GM18909 (cell line): ENCODE results near the gene COL4A1.

Experiments used
- ATAC-seq: cut with Tn5 transposase; IDR thresholded peaks from one replicate; pipeline ENCODE4 v1.9.1; 2021; ENCODE audit warnings: mild to moderate bottlenecking; ENCODE audit not compliant: unreplicated experiment, poor library complexity

Gene COL4A1

DNA sequence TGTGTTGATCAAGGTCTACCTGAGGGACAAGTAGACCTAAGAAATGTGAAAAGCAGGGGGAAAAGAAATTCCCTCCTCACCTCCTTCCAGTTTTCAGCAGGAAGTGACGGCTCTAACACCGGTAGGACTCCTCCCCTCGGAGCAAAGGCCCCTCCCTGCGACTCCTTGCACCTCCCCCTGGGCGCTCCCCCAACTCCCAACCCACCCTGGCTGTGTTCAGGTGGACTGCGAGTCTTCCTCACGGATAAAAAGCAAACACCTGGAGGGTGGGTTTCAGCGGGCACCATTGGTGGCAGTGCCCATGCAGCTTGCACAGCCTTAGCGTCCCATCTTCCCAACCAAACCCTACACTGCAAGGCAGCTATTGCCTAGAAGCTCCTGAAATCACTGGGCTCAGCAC is 124.5 kb downstream of the COL4A1 start:
- no peak for ATAC-seq

DNA sequence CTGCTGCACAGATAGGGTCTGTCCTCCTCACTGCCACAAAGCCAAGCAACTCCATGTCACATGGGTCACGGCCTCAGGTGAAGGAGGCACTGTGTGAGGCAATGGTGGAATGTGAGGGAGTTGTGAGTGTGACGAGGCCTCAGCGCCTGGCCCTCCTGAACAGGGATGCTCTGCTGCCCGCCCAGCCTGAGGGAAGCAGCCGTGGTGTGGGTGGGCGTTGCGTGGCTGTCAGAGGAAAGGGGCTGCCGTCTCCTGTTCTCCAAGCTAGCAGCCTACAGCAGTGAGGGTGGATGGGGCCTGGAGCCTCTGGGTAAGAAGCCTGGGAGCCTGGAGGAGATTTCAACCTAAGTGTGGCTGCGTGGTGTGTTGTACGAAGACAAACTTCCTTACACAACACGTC is 125.0 kb downstream of the COL4A1 start:
- ATAC-seq, result no peak

DNA sequence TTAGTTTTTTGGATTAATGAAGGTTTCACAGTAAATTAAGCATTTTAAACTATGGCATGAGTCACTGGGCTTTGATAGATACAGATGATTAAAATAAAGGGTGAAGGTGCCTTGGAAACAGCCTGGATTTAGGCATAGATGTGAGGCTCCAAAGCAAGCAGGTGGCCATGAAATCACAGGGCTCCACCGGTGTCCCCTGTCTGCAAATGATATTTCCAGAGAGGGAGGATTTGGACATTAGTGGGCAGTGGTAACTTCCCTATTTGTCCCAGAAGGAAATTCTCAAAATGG is 127.2 kb downstream of the COL4A1 start:
- no peak for ATAC-seq

DNA sequence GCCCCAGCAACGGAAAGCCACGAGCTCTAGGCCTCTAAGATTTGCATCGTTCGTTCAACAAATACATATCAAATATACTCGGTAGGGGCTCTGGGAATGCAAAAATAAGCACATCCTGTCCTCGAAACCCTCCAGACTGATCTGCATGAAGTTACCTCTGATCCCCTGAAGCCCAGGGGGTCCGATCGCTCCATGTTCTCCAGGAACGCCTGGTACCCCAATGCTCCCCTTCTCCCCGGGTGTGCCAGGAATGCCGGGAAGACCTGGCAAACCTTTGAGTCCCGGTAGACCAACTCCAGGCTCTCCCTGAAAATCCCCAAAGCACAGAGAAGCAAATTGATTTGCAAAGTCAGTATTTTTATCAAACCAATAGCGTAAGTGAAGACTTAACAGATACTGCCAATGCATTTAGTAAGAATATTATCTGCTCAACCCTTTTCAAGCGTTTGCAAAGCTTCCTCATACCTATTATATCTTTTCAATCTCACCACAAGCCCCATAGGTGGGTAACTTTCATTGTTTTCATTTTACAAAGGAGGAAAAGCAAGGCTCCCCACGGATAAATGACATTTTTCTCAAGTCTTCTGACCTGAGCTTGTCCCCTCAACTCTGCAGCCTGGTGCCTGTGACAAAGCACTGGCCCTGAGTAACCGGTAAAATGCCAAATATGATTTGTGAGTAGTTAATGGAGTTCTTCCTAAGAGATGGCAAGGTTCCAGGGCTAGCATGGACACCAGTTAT is 127.7 kb downstream of the COL4A1 start:
- ATAC-seq, result no peak

DNA sequence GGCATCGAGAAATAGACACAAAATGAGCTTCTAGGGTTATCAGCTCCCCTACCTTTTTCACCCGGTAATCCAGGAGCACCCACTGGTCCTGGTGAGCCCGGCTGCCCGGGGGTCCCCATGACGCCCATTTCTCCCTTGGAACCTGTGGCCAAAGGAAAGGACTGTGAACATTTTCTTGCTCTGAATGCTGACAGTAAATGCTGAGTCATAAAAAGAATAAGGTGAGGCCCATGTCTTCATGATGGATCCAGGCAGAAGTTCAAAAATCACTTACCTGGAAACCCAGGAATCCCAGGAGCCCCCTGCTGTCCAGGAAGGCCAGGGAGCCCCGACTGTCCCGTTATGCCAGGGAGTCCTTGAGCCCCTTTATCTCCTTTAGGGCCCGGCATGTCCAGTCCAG is 129.2 kb downstream of the COL4A1 start:
- no peak for ATAC-seq

DNA sequence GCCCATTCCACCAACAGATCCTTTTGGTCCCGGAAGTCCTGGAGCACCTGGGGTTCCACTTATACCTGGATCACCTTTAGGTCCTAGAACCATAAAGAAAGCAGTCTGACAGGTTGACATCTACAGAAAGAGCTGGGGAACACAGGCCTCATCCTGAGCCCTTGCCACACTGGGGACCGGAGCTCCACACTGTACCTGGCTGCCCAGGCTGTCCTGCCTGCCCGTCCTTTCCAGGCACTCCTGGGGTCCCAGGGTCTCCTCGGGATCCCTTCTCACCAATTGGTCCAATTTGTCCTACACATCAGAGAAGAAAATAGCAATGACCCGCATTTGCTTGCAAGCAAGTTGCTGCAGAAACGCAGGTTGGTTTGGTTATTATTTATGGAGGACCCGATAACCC is 130.5 kb downstream of the COL4A1 start:
- ATAC-seq, result no peak

DNA sequence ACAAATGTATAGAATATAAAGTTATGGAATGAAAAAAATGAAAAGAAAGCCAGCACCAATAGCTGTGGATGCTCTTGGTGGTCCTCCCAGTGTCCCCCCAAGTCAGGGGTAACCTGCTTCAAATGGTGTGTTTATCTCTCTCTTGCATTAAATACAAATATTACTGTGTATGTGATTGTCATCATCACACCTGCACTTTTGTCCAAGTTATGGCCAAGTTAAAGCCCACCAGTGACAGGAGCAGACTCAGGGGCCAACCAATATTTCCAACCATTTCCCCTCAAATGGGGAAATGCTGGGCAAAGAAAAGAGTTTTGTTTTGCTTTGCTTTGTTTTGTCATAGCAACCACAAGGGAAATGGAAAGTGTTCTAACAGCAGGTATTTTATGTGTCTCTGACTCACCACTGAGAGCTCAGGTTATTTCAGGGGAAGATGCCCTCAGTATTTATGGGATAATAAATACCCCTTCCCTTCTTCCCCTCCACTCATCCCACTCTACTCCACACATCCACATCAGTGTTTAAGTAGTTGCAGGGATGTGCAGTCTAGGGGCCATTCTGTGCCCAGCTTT is 133.6 kb downstream of the COL4A1 start:
- no peak for ATAC-seq

DNA sequence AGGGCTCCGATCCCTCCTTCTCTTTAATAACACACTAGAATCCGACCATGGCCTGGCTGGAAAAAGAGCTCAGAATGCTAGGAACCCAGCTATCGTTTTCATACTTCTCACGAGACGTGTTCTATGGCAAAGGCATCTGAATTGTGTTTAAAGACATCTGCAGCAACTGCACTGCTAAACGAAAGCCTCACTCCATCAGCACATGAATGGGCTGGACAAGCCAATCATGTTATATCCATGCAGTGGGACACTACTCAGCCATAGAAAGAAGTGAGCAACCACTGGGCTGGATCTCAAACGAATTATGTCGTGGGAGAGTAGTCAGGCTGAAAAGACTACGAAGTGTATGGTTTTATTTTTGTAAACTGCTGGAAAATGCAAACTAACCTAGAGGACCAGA is 136.1 kb downstream of the COL4A1 start:
- no peak for ATAC-seq

DNA sequence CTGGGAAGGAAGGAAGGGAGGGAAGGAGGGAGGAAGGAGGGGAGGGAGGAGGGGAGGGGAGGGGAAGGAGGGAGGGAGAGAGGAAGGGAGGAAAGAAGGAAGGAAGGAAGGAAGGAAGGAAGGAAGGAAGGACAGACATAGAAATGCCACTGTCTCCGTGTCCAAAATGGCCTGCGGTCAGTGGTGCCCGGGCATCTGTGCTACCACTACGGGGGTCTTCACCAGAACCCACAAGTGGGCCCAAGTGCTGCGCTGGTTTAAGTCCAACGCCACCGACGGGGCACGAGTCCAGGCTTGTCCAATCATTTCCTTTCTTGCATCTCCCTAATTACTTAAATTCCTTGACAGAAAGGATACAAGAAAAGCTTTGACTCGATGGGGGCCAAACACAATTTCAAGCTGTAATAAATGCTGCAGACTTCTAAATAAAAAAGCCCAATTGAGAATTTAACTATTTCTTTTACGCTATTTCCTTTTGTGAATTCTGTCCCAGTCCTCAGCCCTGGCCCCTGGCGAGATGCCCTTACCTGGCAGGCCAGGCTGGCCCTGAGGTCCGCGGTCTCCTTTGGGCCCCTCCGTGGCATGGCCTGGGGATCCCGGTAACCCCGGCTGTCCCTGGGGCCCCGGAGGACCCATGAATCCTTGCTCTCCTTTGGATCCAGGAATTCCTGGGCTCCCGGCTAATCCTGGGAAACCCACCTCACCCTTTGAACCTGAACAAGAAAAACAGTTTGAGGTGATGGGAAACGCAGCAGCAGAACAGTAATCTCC is 136.8 kb downstream of the COL4A1 start:
- ATAC-seq, result no peak

DNA sequence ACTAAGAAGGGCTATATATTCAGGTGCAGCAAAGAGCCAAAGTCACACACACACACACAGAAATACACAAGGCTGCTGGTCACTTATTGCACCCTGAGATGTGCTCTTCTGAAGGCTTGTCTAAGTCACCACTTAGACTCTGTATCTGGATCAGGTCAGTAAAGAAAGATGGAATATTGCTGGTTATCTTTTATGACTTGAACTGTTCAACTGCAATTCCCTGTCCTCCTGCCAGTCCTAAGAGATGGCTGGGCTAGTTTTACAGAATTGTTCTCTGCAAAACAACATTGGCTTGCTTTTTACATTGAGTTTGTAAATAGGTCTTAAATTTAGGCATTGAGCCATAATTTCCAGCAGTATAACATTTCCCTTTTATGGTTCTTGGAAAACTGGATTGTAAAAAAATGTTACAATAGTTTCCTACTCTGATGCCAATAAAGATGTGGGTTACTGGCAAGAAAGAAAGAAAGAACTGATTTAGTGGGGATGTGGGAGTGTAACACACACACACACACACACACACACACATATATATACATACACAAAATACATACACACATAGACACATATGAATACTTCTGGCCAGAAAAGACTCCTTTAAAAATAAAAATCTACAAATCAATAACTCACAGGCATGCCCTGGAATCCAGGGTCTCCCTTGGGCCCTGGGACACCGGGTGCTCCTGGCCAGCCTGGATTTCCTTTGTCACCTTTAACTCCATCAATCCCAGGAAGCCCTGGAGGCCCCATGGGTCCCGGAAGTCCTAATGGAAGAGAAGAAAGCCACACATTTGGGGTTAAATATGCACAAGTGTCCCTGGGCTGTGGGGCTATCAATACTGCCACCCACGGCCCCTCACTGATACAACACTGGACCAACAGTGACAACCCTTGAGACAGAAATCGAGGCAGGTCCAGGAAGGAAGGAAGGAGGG is 137.7 kb downstream of the COL4A1 start:
- ATAC-seq, result no peak

DNA sequence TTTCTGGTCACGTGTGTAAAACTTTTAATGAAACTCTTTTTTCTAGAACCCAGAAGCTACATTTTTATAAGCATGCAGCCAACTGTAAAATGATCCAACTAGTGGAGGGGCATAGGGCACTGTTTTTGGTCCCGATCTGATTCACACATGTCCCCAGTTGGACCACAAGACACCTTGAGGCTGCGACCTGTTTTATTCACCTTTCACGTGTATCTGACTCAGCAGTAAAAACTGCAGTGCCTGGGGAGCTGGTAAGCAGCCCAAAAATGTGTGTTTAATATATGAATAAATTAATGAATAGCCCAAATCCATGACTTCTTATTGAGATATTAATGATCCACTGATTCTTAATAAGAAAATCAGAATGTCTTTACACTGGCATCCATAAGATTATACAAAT is 140.4 kb downstream of the COL4A1 start:
- ATAC-seq, result no peak

DNA sequence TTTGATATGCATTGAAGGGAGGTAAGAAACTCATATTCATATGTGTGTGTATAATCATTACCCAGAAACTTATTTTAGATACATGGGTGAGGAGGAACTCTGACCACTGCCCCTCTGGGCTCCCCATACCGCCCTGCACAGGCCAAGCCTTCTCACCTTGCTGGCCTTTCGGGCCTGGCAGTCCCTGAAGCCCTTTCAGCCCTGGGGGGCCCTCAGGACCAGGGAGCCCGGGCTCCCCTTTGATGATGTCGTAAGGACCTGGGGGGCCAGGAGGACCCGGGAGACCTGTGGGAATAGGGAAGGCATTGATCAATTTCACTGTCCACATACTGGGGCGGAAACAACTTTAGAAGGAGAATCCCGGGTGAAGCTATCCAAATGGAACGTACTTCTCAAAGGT is 142.3 kb downstream of the COL4A1 start:
- no peak for ATAC-seq

DNA sequence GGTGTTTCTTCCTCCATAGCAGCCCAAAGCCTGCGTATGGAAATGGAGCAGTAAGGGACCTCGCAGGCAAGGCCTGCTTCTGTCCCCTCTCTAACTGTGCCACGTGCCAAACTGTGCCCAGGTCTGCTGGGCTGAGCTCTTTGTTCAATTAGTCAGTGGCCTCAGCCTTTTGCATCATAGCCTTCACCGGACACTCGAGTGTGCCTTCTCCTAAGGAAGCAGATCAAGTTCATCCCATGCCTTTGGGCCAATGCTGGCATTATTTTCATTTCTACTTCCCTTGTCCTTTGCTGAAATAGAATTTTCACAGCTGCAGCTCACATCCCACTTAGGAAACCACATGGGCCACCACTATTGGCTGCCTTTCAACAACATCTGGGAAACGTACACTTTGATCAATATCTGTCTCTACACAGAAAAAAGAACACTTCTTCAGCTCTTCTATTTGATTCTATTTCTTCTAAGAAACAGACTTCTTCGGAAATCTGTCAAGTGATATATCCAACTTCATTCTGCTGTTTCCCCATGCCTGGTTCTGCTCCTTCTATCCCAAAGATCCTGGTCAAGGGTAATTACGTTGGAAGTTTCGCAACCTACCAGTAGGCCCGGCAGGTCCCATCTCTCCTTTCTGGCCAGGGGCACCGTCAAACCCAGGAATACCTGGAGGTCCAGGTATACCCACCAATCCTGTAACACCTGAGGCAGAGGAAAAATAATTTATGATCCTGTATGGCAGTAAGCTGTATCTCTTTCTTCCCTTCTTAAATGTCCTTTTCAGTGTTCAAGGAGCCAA is 143.9 kb downstream of the COL4A1 start:
- no peak for ATAC-seq

DNA sequence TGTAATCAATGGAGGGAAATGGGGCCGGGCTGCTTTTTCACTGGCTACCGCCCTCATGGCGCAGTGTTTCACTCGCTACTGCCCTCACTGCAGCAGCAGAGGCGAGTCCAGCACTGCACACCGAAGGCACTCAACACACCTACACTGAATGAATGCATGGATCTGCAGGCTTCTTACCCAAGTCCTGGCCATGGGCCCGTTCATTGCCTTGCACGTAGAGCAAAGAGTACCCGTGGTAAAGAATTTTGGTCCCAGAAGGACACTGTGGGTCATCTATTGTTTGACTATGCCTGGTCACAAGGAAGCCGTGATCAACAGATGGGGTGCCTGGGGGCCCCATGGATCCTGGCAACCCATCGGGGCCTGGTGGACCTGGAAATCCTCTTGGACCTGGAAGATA is 144.9 kb downstream of the COL4A1 start:
- no peak for ATAC-seq

DNA sequence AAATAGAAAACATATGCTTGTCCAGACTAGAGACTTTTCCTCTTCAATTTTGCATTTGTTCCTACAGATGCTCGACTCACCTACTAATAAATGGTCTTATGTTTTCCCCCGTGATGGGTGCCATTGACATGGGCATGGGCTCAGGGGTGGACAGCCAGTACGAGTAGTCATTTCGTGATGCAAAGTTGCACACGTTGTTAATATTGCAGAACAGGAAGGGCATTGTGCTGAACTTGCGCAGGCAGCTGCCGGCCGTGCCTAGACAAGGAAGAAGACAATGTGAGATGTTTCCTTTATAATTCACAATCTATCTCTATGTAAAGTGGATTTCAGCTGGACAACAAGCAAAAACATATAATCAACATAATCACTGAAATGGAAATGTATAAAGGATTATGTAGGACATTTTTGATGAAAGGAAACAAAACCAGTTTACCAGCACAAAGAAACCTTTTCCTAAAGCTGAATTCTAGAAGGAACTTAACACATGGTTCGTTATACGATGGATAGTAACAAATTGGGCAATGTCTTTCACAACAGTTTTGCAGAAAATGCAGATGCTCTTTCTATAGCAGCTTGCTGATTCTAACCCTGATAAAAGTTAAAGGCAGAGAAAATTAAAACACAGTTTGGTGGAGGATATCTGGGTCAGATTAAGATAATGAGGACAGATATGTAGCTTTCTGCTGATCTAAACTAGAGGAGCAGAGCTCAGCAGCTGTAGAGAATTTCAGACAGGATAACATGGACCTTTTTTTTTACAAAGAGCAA is 145.7 kb downstream of the COL4A1 start:
- no peak for ATAC-seq

DNA sequence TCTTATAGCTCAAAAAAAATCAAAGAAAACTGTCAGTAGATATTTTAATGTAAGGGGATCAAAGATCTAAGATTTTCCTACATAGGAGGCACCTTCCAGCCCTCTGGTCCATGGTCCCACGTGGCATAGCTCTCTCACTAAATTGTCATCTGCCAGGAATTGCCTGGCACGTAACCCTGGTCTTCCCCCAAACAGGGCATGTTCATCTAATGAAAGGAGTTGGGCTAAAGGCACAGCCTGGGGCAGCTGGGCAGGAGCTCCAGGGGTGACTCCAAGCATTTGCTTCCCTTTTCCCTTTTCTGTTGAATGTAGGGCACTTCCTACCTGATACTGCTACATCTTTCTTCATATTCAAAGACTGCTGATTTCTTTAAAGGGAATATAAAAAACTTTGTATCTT is 148.7 kb downstream of the COL4A1 start:
- no peak for ATAC-seq

DNA sequence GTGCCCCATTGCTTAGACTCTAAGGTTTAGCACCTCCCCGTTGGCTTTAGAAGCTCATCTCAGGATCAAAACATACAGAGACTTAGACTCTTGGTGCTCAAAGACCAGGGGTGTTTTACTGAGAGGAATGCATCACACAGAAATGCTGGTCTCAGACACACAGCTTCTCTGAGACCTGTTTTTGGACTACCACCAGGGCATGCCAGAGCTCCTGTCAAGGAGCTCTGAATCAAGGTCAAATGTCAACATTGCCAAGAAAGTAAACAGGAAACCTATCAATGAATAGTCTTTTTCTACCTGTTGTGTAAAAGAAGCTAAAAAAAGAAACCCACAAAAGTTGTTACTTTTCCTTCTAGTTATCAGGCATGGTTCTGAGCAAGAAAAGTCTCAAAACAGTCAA is 149.2 kb downstream of the COL4A1 start:
- no peak for ATAC-seq

DNA sequence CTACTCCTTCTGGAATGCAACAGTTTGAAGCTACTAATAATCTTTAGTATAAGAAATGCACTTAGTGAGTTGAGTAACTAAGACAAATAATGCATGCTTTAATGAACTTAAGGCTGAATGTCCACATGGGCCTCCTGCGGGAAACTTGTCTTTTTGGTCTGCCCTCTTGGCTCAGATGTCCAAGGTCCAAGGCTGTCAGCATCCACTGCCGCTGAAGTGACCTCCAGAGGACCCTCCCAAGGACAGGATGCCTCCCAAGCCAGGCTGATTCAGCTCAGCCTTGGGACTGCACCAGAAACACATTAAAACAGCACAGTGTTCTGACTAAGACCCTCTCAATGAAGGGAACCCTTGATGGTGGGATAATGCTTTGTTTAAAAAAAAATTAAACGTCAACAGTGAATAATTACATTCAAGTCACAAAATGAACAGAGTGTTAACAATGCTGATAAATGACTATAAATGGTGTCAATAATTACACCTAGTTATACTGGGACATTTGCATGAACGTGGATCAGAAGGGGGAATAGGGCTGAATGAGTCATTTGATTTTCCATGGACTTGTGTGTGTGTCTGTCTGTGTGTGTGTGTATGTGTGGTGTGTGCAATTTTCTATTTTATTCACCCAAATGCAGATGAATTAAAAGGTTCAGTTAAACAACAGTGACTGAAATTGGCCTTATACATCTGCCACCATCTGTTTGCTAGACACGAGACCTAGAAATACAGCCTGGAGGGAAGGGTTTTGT is 150.5 kb downstream of the COL4A1 start:
- no peak for ATAC-seq

DNA sequence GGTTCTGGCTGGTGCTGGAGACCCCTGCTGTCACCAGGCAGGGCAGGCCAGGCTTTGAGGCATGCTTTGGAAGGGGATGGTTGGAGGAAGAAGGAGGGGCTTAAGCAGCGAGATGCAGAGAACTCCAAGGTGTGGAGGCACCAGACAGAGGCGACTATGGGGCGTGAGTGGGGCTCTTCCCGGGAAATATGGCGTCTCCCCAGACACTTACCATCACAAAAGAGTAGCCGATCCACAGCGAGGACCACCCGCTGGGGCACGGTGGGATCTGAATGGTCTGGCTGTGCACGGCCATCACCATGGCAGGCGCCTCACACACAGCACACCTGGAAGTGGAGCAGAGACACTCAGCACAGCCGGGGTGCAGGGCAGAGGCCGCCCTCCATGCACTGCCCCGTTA is 151.9 kb downstream of the COL4A1 start:
- ATAC-seq, result no peak
